ENCODE results near the gene SYT7.

Gene SYT7

DNA sequence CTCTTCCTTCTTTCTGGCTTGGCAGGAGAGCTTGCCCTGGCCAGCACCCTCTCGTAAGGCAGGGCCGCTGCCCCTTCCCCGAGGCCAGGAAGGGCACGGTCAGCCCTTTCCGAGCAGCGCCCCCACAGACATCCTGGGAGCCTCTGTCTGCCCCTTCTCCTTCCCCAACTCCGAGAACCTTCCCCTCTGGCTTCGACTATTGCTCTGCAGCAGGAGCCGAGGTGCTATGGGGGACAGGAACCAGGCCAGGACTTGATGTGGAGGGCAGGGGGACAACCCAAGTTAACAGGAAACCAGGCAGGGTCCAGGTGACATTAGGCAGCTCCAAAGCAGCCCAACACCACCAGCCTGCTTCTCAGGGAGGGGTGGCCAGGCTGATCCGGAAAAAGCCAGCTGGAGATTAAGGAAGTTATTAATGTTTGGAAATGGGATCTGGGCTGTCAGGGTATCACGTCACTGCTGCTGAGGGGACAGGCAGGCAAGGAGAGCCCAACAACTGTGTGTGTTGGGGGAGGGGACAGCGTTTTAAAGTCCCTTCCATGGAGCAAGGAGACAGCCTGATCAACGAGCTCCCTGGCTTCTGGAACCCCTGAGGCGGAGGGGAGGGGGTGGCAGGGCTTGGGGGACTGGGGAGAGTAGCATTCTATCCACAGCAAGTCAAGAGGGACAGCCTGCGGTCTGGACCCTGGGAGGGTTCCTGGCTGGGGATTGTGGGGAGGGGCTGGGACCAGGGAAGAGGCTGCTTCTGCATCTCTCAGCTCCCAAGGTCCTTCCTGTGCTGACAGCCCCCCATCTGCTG, 27.3 kb downstream of the SYT7 start:
- no peak for DNase-seq (ENCODE audit: low read depth)

DNA sequence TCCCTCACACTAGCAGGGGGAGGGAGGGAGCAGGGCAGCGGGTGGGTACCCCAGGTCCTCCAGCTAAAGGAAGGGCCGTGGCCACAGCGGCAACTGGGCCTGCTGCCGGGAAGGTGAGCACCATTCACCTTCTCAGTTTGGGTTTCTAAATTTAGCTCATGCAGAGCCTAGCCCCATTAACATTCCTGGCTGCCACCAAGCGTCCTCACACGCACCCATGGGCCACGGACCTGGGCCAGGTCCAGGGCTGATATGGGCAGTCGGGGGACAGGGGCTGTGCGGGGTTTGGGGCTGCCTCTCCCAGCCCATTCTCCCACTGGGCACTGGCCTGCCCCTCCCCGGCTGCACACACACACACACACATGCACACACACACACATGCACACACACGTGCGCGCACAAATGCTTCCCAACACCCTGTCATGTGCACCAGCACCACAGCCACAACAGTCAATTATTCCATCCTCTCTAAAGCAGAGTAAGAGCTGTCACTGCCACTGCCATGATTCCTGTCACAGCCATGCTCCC, 28.7 kb downstream of the SYT7 start:
- DNase-seq (ENCODE audit: low read depth) = no peak

DNA sequence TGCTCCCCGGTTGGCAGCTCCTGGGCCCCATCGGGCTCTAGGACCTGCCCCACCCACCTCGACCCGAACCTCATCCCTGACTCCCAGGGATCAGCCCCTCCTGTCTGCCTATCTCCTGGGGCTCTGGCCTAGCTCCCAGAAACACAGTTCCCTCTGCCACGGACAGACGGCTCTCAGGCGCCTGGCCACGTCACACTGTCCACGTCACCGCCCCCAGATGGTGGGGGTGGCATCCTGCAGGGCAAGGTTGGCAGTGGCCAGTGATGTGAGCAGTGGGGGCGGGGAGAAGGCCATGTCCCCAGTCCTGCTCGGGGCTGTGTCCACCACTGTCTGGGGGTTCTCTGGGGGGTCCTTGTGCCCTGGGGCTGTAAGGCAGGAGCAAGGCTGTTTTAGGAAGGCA, 29.2 kb downstream of the SYT7 start:
- no peak for DNase-seq (ENCODE audit: low read depth)

DNA sequence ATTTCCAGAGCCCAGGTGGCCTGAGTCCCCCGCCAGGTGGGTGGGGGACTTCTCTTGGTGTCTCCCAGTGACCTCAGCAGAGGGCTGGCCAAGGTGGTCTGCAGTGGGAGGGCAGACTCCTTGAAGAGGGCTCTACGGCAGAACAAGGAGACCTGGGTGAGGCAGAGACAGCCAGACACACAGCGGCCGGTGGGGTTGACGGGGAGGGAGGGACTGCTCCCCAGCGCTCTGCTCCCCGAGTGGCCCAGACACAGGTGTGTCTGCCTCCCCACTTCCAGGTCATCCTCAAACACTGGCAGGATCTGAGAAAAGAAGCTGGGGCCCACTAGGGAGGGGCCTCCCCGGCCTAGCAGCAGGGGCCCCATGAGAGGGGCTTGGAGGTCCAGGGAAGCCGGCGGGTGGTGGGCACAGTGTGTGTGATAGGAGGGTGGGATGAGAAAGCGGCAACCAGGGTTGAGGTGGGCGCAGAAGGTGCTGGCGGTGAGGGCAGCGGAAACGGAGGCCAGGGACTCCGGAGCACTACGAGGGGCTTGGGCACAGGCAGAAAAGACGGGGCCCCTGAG, 30.1 kb downstream of the SYT7 start:
- no peak for DNase-seq (ENCODE audit: low read depth)

DNA sequence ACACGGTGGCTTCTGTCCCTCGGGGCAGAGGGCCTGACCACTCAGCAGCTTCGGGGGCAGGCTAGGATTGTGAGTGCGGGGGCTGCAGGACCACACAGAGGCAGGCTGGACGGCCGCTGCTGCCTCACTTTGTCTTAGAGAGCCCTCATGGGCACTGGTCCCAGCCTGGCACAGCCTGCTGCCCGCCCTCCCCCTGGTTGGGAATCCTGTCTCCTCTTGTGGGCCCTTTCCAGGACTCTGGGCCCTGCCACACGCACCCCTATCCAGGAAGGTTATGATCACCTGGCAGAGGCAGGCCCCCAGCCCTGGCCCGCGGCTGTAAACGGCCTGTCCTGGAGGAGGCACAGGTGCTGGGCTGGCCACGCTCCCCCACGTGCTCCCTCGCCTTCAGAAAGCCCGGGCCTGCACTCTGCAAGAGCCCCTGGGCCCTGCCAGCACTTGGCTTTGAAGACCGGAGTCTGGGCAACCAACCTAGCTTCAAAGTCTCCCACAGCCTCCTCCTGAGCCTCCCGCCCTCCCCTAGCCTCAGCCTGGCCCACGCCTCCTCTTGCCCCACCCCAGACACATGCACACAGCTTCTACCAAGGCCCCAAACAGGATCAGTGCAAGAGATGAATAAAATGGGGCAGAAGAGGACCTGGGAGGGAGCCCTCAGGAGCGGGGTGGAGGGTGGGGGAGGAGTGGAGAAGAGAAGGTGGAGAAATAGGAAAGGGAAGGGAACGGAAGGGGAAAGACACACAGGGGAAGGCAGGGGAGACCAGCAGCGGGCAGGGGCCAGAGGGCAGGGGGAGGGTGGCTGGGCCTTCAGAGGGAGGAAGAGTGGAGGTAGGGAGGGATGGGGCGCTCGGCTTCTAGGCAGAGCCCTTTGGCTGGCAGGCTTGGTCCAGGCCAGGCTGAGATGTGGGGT, 31.0 kb downstream of the SYT7 start:
- no peak for DNase-seq (ENCODE audit: low read depth)

DNA sequence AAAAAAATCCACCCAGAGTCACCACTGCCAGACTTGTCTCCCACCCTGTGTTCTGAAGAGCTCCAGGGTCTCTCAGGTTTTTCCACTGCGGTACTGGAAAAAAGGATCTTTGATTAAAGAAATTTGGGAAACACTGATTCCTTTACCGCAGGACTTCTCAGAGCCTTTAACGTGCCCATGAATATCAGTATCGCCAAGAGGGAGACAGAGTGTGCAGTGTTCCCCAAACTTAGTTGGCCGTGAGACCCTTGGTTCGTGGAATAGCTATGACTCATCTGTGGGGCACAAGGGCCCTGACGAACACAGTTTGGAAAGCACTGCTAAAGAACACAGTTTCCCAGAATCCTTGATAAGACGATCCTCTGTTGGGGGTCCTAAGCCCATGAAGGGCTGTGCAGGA, 31.7 kb downstream of the SYT7 start:
- DNase-seq (ENCODE audit: low read depth) = no peak

DNA sequence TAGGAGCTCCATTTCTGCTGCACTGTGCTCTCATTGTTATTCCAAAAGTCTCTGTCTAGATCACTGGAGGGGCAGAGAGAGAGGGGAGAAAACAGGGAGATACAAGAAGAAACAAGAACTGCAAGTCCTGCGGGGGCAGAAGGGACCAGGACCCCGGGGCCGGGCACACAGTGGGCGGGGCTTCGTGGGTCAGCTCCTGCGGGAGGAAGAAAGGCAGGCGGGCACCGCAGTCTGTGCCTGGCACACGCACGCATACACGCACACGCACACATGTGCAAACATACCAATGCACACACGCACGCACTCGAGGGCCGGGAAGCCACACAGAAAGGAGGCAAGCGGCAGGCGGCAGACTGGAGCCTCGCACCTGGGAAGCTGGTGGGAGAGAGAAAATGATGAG, 33.6 kb downstream of the SYT7 start:
- no peak for DNase-seq (ENCODE audit: low read depth)

DNA sequence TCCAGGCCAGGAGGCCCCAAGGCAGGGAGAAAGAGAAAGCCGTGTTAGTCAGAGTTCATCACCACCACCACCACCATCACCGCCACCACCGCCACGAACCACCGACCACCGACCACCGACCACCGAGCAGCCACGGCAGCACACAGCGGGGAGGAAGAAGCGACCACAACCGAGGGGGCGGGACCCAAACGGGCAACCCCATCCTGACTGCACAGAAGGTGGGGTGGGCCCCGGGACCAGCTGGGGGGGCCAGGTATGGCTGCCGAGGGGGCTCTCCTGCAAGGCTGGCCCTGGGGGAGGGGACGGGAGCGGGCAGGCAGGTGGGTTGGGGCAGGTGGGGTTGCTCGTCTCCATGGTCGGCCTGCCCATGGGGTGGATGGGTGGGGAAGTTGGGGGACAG, 34.2 kb downstream of the SYT7 start:
- no peak for DNase-seq (ENCODE audit: low read depth)

DNA sequence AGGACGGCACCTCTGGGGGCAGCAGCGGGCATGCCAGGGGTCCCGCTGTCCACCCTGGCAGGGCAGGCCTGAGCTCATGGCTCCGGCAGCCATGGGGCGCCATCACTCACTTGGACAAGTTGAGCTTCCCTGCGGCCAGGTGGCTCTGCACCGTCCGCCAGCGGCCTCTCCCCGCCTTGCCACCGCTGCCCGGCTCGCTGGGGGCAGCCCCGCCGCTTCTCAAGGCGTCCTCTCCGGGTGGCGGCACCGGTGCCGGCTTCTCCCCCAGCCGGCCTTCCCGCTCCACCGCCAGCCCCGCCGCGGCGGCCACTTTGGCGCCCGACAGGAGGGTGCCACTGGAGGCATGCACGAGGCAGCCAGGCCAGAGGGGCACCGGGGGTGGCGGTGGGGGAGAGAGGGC, 35.0 kb downstream of the SYT7 start:
- no peak for DNase-seq (ENCODE audit: low read depth)

DNA sequence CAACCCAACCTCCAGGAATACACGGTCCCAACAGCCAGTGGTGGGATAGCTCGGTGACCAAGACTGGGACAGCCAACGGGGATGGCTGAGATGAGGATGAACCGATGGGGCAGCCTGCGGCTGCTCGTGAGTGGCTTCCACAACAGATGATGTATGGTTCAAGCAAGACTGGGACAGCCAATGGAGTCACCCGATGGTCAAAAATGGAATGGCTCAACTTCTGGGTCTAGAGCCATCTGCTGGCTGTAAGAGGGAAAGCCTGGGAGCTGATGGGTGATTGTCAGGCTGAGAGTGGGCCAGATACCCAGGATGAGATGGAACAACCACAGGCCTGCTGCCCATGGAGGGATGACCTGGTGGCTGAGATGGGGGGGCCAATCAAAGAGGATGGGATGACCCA, 35.5 kb downstream of the SYT7 start:
- DNase-seq (ENCODE audit: low read depth) = no peak

DNA sequence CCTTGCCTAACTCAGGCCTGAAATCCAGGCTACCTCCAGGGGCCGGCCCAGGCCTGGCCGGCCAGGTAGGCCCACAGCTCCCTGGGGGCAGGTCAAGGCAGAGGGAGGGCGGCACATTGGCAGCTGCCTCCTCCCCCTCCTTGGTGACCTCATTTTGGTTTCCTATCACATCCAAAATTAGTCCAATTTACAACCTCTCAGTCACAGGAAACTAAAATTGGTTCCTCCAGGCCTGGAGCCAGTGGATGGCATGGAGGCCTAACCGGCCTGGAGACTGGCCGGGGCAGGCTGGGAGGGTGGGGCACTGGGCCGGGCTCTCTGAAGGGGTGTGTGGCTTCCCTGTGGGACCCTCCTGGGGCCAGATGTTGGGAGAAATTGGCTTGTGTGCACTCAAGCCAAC, 36.4 kb downstream of the SYT7 start:
- DNase-seq (ENCODE audit: low read depth) = no peak

DNA sequence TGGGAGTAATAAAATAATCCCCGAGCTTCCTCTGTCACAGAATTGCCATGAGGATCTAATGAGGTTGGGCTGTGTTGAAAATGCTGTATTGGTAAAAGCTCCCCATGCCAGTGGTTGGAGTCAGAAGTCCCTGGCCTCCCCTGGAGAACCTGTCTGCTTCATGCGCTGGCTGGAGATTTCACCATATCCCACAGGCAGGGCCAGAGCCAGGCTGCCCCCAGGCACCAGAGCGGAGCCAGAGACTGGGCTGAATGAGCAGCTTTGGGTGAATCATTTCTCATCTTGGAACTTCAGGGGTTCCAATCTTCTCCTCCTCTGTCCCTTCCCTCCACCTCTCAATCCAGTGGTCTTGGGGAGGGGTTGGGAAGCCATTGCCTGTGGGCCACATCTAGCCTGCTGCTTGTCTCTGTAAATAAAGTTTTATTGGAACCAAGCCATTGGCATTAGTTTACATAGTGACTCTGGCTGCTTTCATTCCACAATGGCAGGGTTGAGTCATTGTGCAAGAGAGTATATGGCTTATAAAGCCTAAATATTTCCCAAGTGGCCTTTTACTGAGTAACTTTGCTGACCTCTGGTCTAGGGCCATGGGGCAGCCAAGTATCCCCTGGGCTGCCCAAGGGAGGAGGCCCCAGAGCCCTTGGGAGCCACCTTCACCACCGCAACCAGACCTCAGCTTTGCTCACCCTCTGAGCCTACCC, 37.1 kb downstream of the SYT7 start:
- DNase-seq (ENCODE audit: low read depth) = no peak

DNA sequence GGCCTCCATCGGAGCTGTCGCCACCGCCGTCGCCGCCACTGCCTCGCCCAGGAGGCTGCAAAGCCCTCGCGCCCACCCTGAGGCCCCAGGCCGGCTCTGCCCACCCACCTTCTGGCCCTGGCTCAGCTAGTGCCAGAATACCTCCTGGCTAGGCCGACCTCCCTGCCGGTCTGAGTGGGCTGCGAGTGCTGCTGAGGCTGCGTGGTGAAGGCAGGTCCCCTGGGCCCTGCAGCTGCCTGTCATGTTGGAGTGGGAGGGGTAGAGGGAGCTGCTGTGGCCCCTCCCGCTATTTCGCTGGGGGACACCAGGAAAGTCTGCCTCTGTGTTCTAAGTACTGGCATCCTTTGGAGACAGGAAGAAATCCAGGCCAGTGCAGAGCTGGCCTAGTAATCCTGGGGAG, 38.2 kb downstream of the SYT7 start:
- no peak for DNase-seq (ENCODE audit: low read depth)

DNA sequence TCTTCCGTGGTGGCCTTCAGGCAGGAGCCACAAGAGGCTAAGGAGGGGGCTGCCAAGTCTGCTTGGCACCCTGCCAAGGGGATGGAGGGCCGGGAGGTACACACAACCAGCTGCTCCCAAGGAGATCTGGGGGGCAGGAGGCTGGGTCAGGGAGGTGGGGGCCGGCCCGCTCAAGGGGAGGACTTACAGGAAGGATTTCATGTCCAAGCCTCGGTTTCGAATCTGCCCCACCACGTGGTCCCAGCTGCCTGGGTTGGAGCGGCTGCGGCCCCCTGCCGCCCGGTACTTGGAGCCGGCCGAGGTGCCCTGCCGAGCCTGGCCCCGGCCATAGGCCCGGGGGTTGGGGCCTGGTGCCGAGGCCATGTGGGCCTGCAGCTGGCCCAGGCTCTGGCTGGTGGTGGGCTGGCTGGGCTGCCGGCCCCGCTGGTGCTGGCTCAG, 38.8 kb downstream of the SYT7 start:
- no peak for DNase-seq (ENCODE audit: low read depth)

DNA sequence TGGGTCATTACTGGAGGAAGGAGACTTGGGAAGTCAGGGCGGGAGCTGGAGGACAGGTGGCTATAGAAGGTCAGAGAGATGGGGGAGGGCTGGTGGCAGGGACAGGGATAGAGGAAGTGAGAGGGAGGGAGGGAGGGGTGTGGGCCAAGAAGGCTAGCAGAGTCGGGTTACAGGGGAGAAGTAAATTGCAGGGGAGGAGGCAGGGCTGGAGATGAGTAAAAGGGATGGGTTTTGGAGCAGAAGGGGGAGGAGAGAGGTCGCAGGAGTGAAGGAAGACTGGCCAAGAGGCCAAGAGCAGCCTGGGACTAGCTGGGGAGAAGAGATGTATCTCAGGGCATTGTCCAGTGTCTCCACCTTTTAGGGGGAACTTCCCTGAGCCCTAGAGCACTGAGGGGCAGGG, 39.3 kb downstream of the SYT7 start:
- DNase-seq (ENCODE audit: low read depth) = no peak

DNA sequence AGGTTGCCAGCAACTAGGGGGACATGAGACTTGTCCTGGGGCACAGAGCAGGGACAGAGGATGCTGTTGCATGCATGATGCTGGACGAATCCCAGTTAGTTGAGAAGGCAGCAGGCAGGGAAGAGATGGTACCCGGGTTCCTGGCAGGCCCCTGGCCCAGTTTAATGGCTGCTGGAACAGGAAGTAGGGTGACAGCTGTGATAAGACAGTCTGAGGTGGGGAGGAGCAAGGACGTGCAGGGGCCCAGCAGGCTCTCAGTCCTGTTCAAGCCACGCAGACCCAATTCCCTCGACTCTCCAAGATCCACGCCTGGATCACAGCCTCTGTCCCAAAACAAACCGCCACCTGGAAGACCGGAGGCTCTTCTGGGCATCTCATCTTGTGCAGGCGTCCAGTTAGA, 40.3 kb downstream of the SYT7 start:
- DNase-seq (ENCODE audit: low read depth) = no peak

DNA sequence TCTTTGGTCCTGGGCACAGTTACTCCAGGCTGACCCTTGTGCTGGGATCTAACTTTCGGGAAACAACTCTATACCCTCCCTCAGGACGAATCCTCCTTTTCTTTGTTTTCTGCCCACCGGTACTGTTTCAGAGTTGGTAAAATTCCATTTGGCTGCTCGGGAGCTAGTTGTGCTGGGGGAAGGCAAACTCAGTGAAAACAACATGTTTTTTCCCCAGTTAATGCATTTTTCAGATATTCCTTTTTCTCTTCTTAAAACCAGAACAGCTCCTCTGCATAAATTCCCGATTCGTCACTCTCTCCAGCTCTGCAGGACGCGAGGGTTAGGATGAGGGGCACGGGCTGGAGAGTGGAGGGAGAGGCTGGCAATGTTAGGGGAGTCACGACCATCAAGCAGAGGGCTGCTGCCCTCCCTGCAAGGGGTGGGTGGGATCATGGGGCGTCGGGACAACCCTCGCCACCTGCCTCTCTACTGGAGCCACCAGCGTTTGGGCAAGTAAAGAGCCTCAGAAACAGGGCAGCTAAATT, 41.0 kb downstream of the SYT7 start:
- DNase-seq (ENCODE audit: low read depth) = no peak

DNA sequence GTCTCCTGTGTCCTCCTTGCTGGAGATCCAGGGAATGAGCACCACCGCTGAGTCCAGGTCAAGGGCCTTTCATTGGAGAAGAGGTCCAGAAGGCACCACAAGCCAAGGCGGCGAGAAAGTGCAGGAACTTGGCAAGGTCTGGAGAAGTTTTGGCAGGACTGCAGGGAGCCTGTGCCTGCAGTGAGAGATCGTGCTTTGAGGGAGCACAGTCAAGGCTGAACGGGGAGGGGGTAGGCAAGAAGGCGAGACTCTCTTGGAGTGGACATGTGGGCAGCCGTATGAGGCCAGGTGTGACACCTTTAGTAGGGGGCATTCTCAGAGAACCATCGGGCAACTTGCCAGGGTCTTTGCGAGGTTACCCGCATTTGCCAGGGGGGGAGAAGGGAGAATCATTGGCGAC, 41.9 kb downstream of the SYT7 start:
- DNase-seq (ENCODE audit: low read depth) = no peak

DNA sequence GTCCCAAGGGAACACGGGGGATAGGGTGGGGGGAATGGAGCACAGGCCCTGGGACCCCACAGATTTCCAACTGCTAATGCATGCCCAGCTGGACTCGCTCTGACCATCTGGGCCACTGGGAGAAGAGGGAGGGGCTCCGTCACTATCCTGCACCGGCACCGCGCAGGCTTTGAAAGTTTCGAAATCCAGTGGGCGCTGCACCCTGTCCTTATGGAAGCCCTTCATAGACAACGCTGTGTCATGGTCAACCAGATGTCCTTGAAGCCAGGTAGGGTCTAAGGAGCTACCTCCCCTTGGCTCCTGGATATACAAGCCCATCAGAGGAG, 42.3 kb downstream of the SYT7 start:
- DNase-seq (ENCODE audit: low read depth) = no peak

DNA sequence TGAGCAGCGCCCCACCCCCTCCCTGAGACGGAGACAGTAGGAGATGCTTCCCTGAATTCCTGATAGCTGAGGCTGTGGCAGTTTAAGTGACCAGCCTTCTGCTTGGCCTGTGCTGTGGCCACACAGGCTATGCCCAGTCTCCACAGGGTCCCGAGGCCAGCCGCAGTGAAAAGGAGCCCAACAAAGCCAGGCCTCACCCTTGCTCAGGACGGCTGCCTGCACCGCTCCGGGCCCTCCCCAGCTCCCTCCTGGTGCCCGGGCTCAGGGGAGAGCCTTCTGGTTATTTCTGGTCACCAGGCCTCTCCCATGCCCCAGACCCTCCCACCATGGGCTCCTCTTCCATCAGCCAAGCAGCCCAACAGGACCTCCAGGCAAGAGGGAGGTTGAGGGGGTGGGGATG, 43.5 kb downstream of the SYT7 start:
- DNase-seq (ENCODE audit: low read depth) = no peak

DNA sequence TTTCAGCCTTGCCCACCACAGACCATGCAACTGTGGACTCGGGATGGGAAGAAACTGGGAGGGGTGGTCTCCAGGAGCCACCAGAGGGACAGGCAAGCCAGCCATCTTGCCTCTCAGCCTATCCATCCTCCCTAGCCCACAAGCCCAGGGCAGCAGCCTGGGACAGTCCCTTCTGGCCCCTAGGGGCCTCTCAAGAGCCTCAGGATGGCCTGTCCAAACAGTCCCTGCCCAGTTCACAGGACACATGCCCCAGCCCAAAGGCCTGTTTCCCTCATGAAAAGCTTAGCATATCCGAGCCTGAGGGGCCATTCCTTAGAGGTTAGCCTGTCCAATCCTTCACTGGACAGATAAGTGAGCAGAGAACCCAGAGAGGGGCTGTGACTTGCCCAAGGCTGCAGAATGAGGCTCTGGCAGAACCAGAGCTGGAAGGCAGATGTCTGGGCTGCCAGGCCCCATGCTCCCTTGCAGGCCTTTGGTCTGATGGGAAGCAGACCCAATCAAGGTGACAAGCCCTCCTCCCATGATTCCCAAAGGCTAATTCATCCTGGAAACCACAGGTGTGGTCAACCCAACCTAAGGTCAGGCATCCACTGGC, 44.1 kb downstream of the SYT7 start:
- DNase-seq (ENCODE audit: low read depth) = no peak

Data from stimulated activated CD8-positive, alpha-beta memory T cell treated with anti-CD3 and anti-CD28 coated beads, Interleukin-12 subunit alpha, Interleukin-12 subunit beta, amount 100 ng/mL, for 4 hours (primary cell).